Activated gamma-delta T cell (primary cell): ENCODE measurements around the gene FADD.
"Not testable (repeated sequence)": the region's sequence is repeated elsewhere in the genome, so short reads cannot be mapped to it uniquely, and the experiment has no call there.

Source experiments
- DNase-seq: peaks from one replicate; lab custom pipeline; 2025; lab: John Stamatoyannopoulos, UW

Gene FADD

GRCh38 chr11:70182266-70182665 is 20.8 kb upstream of the FADD start:
- no peak for DNase-seq

- no peak for DNase-seq
Measured at GRCh38 chr11:70183032-70183431, 20.1 kb upstream of the FADD start.

- no peak for DNase-seq
Measured at GRCh38 chr11:70183483-70184176, 19.5 kb upstream of the FADD start.

- DNase-seq = no peak
Measured at GRCh38 chr11:70184396-70184795, 18.7 kb upstream of the FADD start.

GRCh38 chr11:70185348-70186055 is 17.6 kb upstream of the FADD start:
- DNase-seq = no peak

- no peak for DNase-seq
Measured at GRCh38 chr11:70186420-70186819, 16.7 kb upstream of the FADD start.

- DNase-seq = no peak
Measured at GRCh38 chr11:70186936-70187335, 16.2 kb upstream of the FADD start.

GRCh38 chr11:70187771-70188170 is 15.3 kb upstream of the FADD start:
- DNase-seq = no peak

GRCh38 chr11:70189622-70190021 is 13.5 kb upstream of the FADD start:
- DNase-seq = no peak

- DNase-seq = peak; percentile 18
Measured at GRCh38 chr11:70191495-70192140, 11.5 kb upstream of the FADD start.

GRCh38 chr11:70192666-70193410 is 10.3 kb upstream of the FADD start:
- DNase-seq = no peak

- no peak for DNase-seq
Measured at GRCh38 chr11:70193411-70194292, 9.4 kb upstream of the FADD start.

GRCh38 chr11:70194792-70195791 is 8.0 kb upstream of the FADD start:
- DNase-seq = no peak

GRCh38 chr11:70200212-70200844 is 2.8 kb upstream of the FADD start:
- no peak for DNase-seq

GRCh38 chr11:70201047-70201446 is 2.0 kb upstream of the FADD start:
- DNase-seq = not testable (repeated sequence)

GRCh38 chr11:70201882-70202861 is 924 bp upstream of the FADD start:
- no peak for DNase-seq

- DNase-seq = no peak
Measured at GRCh38 chr11:70203751-70204465, 812 bp downstream of the FADD start.

- DNase-seq = no peak
Measured at GRCh38 chr11:70204466-70204799, 1.3 kb downstream of the FADD start.
